HepG2 (cell line): ENCODE data around the gene PFKFB2. TPM values are rescaled to one million over a fixed set of nuclear protein-coding genes. Genes with fewer than 3 reads are reported as not detected.

ENCODE experiments used
- ARID4A ChIP-seq: sonication (generic); formaldehyde crosslinking; IDR thresholded peaks from 2 replicates; pipeline ENCODE4 v1.5.0; 2020; ENCODE audit warnings: mild to moderate bottlenecking, missing genetic modification reagents, borderline replicate concordance
- CENPX ChIP-seq: sonication (generic); formaldehyde crosslinking; IDR thresholded peaks from 2 replicates; pipeline ENCODE4 v1.9.0; 2021; ENCODE audit warnings: mild to moderate bottlenecking, missing genetic modification reagents, moderate library complexity
- FOXK1 ChIP-seq: sonication (generic); formaldehyde crosslinking; IDR thresholded peaks from 2 replicates; pipeline ENCODE4 v1.4.0; 2020; ENCODE audit warnings: low read depth, missing genetic modification reagents, borderline replicate concordance
- HMG20A ChIP-seq: IDR thresholded peaks from 2 replicates; pipeline ENCODE4 v1.6.1; 2016; ENCODE audit warnings: borderline replicate concordance
- HNF1A ChIP-seq, 2 experiments: sonication (generic) in 1 of 2; formaldehyde crosslinking in 1 of 2; IDR thresholded peaks; 2 replicates each; pipeline versions ENCODE4 v1.4.0 to v1.6.1; 2016 to 2020; ENCODE audit warnings: borderline replicate concordance in 1 of 2, low read depth in 1 of 2, mild to moderate bottlenecking in 1 of 2, missing genetic modification reagents in 1 of 2
- HNRNPL ChIP-seq: fragments of 200-400 bp; formaldehyde crosslinking; IDR thresholded peaks from 2 replicates; pipeline ENCODE4 v1.6.1; 2017; ENCODE audit warnings: mild to moderate bottlenecking, low read depth, low read length
- KAT8 ChIP-seq: IDR thresholded peaks from 2 replicates; pipeline ENCODE4 v1.6.1; 2016; ENCODE audit warnings: missing genetic modification reagents, missing compliant biosample characterization
- NONO ChIP-seq, 2 experiments: fragments of 450-650 bp in 1 of 2; sonication (generic) in 1 of 2; formaldehyde crosslinking in 1 of 2; IDR thresholded peaks in 1 of 2; conservative IDR thresholded peaks in 1 of 2; 2 replicates each; pipeline versions ENCODE4 v1.6.1 to v1.8.0; 2017 to 2022; ENCODE audit warnings: mild to moderate bottlenecking in 1 of 2, missing genetic modification reagents in 1 of 2, moderate library complexity in 1 of 2
- SALL1 ChIP-seq: sonication (generic); formaldehyde crosslinking; IDR thresholded peaks from 2 replicates; pipeline ENCODE4 v1.8.0; 2022; ENCODE audit warnings: mild to moderate bottlenecking, missing genetic modification reagents
- SKI ChIP-seq: fragments of 450-650 bp; IDR thresholded peaks from one replicate; pipeline ENCODE4 v1.6.1; 2018; ENCODE audit warnings: mild to moderate bottlenecking; ENCODE audit not compliant: partially characterized antibody
- SSRP1 ChIP-seq: IDR thresholded peaks from 2 replicates; pipeline ENCODE4 v1.6.1; 2016; ENCODE audit warnings: control low read depth
- ZNF326 ChIP-seq: sonication (generic); formaldehyde crosslinking; IDR thresholded peaks from 2 replicates; pipeline ENCODE4 v1.4.0; 2020; ENCODE audit warnings: missing genetic modification reagents, borderline replicate concordance
- ZNF556 ChIP-seq: sonication (generic); formaldehyde crosslinking; IDR thresholded peaks from 2 replicates; pipeline ENCODE4 v1.4.0; 2020; ENCODE audit warnings: mild to moderate bottlenecking, missing genetic modification reagents, borderline replicate concordance
- ZNF800 ChIP-seq: sonication (generic); formaldehyde crosslinking; IDR thresholded peaks from 2 replicates; pipeline ENCODE4 v1.4.0; 2020; ENCODE audit warnings: missing genetic modification reagents
- ZNF816 ChIP-seq: sonication (generic); formaldehyde crosslinking; IDR thresholded peaks from 2 replicates; pipeline ENCODE4 v1.8.0; 2022; ENCODE audit warnings: missing genetic modification reagents, mild to moderate bottlenecking, borderline replicate concordance
- ZNF839 ChIP-seq: sonication (generic); formaldehyde crosslinking; IDR thresholded peaks from 2 replicates; pipeline ENCODE4 v1.4.0; 2020; ENCODE audit warnings: missing genetic modification reagents, mild to moderate bottlenecking, borderline replicate concordance
- ZZZ3 ChIP-seq: sonication (generic); formaldehyde crosslinking; IDR thresholded peaks from 2 replicates; pipeline ENCODE4 v1.4.0; 2020; ENCODE audit warnings: missing genetic modification reagents, mild to moderate bottlenecking, borderline replicate concordance
- polyA plus RNA-seq, 8 experiments: library from polyadenylated mRNA; depleted of rRNA in 3 of 8; stranded (reverse) in 7 of 8; unstranded in 1 of 8; fragments of >200 nt; fragmentation: Illumina TruSeq in 4 of 8; extraction: Trizol in 4 of 8; gene quantifications; 2 replicates each; pipeline versions ENCODE4 v1.2.1 to v1.2.3, GENCODE V29; 2011 to 2016; ENCODE audit warnings: low read depth in 4 of 8, missing spikeins in 1 of 8, mixed read lengths in 1 of 8; ENCODE audit not compliant: insufficient read depth in 1 of 8
- total RNA-seq, 5 experiments: library from RNA; depleted of rRNA; stranded (reverse); fragments of >200 nt; fragmentation: Illumina TruSeq; extraction: Trizol; gene quantifications; 2 replicates each; pipeline ENCODE4 v1.2.3, GENCODE V29; 2016; ENCODE audit warnings: low read depth in 1 of 5

PFKFB2 gene
- total and polyA plus RNA-seq, 2 of the 13 experiments (the other 11 are each of a cell fraction or from before 2014, with no cell fraction given), result 4.6 to 10.6 TPM

GRCh38 chr1:207050480-207051190, 2.4 kb upstream of the PFKFB2 start (continued):
- TF ChIP-seq HNF1A (IDR thresholded peaks at IDR 0.05; ENCODE audit: low read depth) (no peak), HNF1A (CRISPR knock-in tag; IDR thresholded peaks at IDR 0.05; ENCODE audit: borderline replicate concordance) (peak; percentile 46; the same call in 1 of the 2 replicates), SALL1 (peak; percentile 47), NONO (IDR thresholded peaks at IDR 0.05) (no peak), NONO (CRISPR knock-in tag; conservative IDR thresholded peaks at IDR 0.05) (peak; percentile 49; the same call in 1 of the 2 replicates), ZNF839 (no peak), ZNF556 (CRISPR knock-in tag) (peak; percentile 75; the same call in 1 of the 2 replicates), SKI (no peak), HMG20A (no peak), ARID4A (peak; percentile 75; the same call in 1 of the 2 replicates), KAT8 (CRISPR knock-in tag) (peak; percentile 86), ZNF816 (peak; percentile 40; the same call in 1 of the 2 replicates), ZNF800 (no peak), FOXK1 (CRISPR knock-in tag) (0 out of 2 replicates have a peak, but pooled peaks have one; percentile 8), ZNF326 (CRISPR knock-in tag) (no peak), HNRNPL (0 out of 2 replicates have a peak, but pooled peaks have one; percentile 19), CENPX (CRISPR knock-in tag) (no peak), ZZZ3 (CRISPR knock-in tag) (peak; percentile 26; the same call in 1 of the 2 replicates), SSRP1 (CRISPR knock-in tag) (no peak)
